ENCODE measurements around the gene PPP1R14D.

GRCh38 chr15:40787991-40788390 is 40.5 kb downstream of the PPP1R14D start:
- TF ChIP-seq, protein P1, sequence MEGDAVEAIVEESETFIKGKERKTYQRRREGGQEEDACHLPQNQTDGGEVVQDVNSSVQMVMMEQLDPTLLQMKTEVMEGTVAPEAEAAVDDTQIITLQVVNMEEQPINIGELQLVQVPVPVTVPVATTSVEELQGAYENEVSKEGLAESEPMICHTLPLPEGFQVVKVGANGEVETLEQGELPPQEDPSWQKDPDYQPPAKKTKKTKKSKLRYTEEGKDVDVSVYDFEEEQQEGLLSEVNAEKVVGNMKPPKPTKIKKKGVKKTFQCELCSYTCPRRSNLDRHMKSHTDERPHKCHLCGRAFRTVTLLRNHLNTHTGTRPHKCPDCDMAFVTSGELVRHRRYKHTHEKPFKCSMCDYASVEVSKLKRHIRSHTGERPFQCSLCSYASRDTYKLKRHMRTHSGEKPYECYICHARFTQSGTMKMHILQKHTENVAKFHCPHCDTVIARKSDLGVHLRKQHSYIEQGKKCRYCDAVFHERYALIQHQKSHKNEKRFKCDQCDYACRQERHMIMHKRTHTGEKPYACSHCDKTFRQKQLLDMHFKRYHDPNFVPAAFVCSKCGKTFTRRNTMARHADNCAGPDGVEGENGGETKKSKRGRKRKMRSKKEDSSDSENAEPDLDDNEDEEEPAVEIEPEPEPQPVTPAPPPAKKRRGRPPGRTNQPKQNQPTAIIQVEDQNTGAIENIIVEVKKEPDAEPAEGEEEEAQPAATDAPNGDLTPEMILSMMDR (IDR thresholded peaks at IDR 0.05; ENCODE audit: poor library complexity, severe bottlenecking): no peak
- TF ChIP-seq RAD21 (conservative IDR thresholded peaks at IDR 0.05): no peak

Measured in neural cell (in vitro differentiated cells).